ENCODE results near the gene KCTD12.

The KCTD12 gene

DNA sequence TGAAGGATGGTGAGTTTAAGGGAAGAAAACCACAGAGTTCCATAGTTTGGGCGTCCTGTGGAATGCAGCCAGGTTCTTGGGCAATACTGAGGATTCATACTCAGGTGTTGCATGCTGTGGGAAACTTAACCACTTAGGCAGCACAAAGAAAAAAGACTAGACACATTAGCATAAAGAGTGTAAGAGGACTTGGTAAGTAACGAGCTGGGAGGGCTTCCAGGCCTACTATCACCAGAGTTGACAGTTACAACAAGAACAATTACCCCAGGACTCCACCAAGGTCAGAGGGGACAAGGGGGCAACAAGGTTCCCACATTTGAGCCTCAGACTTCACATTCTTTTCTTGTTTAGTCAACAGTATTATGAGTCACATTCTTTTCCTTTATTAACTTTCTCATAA is 33.2 kb downstream of the KCTD12 start:
- no peak for DNase-seq

GRCh38 chr13:76851961-76852360 is 34.2 kb downstream of the KCTD12 start:
- no peak for DNase-seq

GRCh38 chr13:76849493-76849892 is 36.7 kb downstream of the KCTD12 start:
- no peak for DNase-seq

GRCh38 chr13:76848596-76848995 is 37.6 kb downstream of the KCTD12 start:
- no peak for DNase-seq

GRCh38 chr13:76846363-76846762 is 39.8 kb downstream of the KCTD12 start:
- no peak for DNase-seq

- DNase-seq = no peak
These were observed 40.3 kb downstream of the KCTD12 start for GRCh38 chr13:76845865-76846264.

DNA sequence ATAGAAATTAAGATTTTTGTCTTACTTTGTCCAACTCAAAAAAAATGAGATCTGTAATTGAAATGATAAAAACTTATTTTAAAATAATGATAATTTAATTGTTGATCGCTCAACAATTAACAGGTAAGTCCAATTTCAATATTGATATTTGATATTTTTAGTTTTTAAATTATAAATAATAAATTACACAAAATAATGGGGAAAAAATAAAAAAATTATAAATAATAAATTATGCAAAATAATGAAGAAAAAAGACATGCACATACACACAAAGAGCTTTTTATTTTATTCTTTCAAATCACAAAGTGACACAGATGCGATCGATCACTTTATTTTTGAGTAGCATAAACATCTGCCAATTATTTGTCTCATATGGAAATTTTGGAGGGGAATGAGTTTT is 40.8 kb downstream of the KCTD12 start:
- no peak for DNase-seq

GRCh38 chr13:76837801-76838200 is 48.4 kb downstream of the KCTD12 start:
- DNase-seq = no peak

- DNase-seq = no peak
These were observed 49.9 kb downstream of the KCTD12 start for GRCh38 chr13:76836311-76836710.

DNA sequence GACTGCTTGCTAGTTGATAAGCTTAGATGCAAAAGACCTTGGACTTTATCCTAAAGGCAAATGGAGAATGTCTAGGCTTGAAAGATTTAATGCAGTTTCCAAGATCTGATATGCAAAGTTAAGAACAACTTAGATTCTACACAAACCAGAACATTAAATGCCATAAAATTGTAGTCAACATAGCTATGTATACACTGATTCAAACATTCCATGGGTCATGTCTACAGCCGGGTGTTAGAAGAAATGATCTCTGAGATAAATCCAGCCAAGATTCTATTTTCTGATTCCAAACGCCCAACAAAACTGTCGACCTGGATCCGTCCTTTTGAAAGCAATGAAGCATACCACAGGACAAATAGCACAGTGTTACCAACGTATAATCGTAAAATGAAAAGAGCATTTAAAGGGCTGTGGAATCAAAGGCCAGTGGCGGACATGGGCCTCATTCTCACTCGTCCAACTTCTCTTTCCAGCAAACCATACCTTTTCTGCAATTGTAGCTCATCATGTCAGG is 52.7 kb downstream of the KCTD12 start:
- no peak for DNase-seq

DNA sequence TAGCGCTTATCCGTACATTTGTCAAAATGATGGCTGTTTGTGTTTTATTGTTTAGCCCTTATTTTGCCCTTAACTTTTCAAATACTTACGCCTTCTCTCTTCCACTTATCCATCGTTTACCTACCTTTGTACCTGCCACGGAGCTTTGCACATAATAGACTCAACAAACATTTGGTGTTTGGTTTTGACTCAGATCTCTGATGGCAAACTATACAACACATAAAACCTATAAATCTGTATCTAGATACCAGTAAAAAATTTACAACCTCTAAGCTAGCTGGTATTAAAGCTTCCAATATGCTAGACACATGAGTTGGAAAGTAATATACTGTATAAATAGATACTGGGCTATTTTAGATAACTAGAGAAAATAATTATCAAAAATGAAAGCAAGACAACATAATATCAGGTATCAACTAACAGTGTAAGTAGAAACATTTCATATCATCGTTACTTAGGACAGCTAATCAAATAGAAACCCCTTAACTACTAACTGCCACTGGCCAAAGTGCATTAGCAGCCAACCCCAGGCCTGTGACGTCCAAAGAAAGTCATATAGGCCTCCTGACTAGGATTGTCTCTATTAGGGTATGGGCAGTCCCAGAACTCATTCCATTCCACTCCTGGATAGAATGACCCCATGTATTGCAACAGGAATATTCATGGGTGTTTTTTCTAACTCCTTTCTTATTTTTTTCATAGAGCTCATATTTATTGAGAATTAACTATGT is 53.8 kb downstream of the KCTD12 start:
- no peak for DNase-seq

- DNase-seq = no peak
These were observed 55.4 kb downstream of the KCTD12 start for GRCh38 chr13:76830805-76831204.

Data from activated naive CD4-positive, alpha-beta T cell treated with anti-CD3 and anti-CD28 coated beads, Interleukin-2, amount 50 U/mL, for 16 hours (primary cell).